ENCODE measurements around the gene COL18A1. TPM values are rescaled to one million over a fixed set of nuclear protein-coding genes. Genes with fewer than 3 reads are reported as not detected.
"Not testable (repeated sequence)": the region's sequence is repeated elsewhere in the genome, so short reads cannot be mapped to it uniquely, and the experiment has no call there.

The COL18A1 gene
- 499 TPM for total RNA-seq

GRCh38 chr21:45404730-45405270, at the start of gene COL18A1:
Gene COL18A1 (plus strand): TSS chr21:45405165. CDS start chr21:45405231, 66 bp downstream.
- DNase-seq (ENCODE audit: low spot score) (no peak), ATAC-seq (peak; percentile 58)

- ATAC-seq (no peak), DNase-seq (ENCODE audit: low spot score) (no peak)
These were observed 49.4 kb upstream of the COL18A1 start for GRCh38 chr21:45355573-45355972.

- ATAC-seq (no peak), DNase-seq (ENCODE audit: low spot score) (no peak)
These were observed 48.7 kb upstream of the COL18A1 start for GRCh38 chr21:45356251-45356650.

- no peak for ATAC-seq
- no peak for DNase-seq (ENCODE audit: low spot score)
These were observed 48.1 kb upstream of the COL18A1 start for GRCh38 chr21:45356653-45357435.

- DNase-seq (ENCODE audit: low spot score): no peak
- peak; percentile 12 for ATAC-seq
These were observed 47.3 kb upstream of the COL18A1 start for GRCh38 chr21:45357436-45358260.

- DNase-seq (ENCODE audit: low spot score): no peak
- ATAC-seq: no peak
These were observed 46.7 kb upstream of the COL18A1 start for GRCh38 chr21:45358261-45358670.

GRCh38 chr21:45358711-45359310, 46.2 kb upstream of the COL18A1 start:
- ATAC-seq (no peak), DNase-seq (ENCODE audit: low spot score) (no peak)

GRCh38 chr21:45359451-45360217, 45.3 kb upstream of the COL18A1 start:
- DNase-seq (ENCODE audit: low spot score) (no peak), ATAC-seq (no peak)

GRCh38 chr21:45361033-45361997, 43.6 kb upstream of the COL18A1 start:
- ATAC-seq (no peak), DNase-seq (ENCODE audit: low spot score) (no peak)

GRCh38 chr21:45362077-45362747, 42.8 kb upstream of the COL18A1 start:
- ATAC-seq: no peak
- no peak for DNase-seq (ENCODE audit: low spot score)

- no peak for ATAC-seq
- no peak for DNase-seq (ENCODE audit: low spot score)
These were observed 42.2 kb upstream of the COL18A1 start for GRCh38 chr21:45362748-45363145.

- not testable (repeated sequence) for DNase-seq (ENCODE audit: low spot score); ATAC-seq
These were observed 41.7 kb upstream of the COL18A1 start for GRCh38 chr21:45363272-45363671.

- DNase-seq (ENCODE audit: low spot score) (no peak), ATAC-seq (peak; percentile 67)
These were observed 41.0 kb upstream of the COL18A1 start for GRCh38 chr21:45363921-45364467.

GRCh38 chr21:45364468-45365185, 40.3 kb upstream of the COL18A1 start:
- ATAC-seq: no peak
- DNase-seq (ENCODE audit: low spot score): no peak

GRCh38 chr21:45365186-45365607, 39.8 kb upstream of the COL18A1 start:
- DNase-seq (ENCODE audit: low spot score) (no peak), ATAC-seq (no peak)

GRCh38 chr21:45365608-45366241, 39.2 kb upstream of the COL18A1 start:
- ATAC-seq (no peak), DNase-seq (ENCODE audit: low spot score) (no peak)

GRCh38 chr21:45366476-45366875, 38.5 kb upstream of the COL18A1 start:
- DNase-seq (ENCODE audit: low spot score) (no peak), ATAC-seq (no peak)

Data from left lobe of liver (tissue), 2 donors.